Measurements from ENCODE around the gene EPHB6.
A peak's percentile ranks its signal among the peaks of the same experiment; 100 is the strongest.

The EPHB6 gene

DNA sequence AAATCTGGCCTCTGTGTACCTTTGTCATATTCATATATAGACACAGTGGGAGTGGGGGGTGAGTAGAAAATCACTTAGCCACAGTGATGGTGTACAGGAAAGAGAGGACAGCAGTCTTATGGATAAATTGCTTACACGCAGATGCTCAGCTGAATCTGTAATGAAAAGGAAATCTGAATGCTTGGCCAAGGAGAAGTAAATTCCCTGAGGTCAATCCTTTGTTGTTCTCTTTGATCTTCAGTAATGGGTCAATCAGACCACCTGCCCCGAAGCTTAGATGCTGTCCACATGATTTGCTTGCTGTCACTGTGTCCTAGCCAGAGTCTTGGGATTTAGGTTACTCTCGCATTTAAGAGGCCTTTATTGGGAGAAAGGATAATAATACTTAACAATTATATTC, 18.4 kb upstream of the EPHB6 start:
- no peak for DNase-seq

DNA sequence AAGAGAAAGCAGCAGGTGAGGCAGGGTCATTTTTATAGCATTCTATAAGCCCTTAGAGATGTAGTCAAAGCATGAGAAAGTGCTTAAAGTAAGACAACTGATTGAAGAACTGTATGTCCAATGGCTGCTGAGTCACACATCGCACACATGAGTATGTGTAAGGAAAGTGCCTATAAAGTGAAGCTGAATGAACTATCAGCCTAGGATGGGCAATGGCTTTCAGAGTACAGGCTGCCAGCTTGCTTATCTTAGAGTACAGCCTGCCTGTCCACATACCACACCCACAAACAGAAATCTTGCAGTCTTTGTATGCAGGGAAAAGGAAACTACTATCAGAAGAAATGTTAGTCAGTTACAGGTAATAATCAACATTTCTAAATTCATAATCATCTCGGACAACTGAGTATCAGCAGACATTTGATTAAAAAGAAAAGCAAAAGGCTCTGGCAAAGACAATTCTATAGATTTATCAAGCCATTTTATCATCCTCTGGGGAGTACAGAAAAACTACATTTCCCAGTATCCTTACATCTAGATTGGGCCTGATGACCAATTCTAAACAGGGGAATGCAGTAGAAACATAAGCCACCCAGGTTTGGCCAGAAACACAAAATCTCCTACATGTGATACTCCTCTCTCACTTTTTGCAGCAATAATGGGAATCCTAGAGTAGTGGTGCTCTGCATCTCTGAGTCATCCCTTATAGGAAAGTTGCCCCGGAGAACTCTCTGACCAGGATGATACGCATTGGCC, 16.2 kb upstream of the EPHB6 start:
- no peak for DNase-seq

DNA sequence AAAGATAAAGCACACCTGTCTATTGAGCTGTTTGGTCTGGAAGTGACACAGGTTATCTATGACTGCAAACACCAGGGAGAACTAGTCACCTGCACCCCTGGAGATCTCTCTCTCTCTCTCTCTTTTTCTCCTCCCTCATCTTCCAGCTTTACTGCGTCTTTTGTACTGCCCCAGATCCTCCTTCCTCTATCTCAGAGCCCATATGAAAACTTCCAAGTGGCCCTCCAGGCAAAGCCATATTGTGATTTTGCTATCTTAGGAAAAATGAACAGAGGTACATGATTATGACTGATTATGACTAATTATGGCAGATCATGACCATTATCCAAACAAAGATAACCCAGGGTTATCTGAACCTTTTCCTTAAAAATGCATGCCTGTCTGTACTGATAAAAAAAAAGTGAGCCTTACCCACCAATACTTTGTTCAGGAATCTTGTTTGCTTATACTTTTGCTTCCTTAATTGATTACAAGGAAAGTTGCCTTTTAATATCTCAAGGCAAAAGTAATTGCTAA, 12.6 kb upstream of the EPHB6 start:
- no peak for DNase-seq

- no peak for DNase-seq
These were observed 7.5 kb upstream of the EPHB6 start for GRCh38 chr7:142847353-142847752.

- DNase-seq, result no peak
These were observed 3.6 kb upstream of the EPHB6 start for GRCh38 chr7:142851269-142851668.

GRCh38 chr7:142851919-142852318, 3.0 kb upstream of the EPHB6 start:
- DNase-seq, result no peak

- DNase-seq, result peak; percentile 85
These were observed 1.0 kb upstream of the EPHB6 start for GRCh38 chr7:142853739-142854371.

DNA sequence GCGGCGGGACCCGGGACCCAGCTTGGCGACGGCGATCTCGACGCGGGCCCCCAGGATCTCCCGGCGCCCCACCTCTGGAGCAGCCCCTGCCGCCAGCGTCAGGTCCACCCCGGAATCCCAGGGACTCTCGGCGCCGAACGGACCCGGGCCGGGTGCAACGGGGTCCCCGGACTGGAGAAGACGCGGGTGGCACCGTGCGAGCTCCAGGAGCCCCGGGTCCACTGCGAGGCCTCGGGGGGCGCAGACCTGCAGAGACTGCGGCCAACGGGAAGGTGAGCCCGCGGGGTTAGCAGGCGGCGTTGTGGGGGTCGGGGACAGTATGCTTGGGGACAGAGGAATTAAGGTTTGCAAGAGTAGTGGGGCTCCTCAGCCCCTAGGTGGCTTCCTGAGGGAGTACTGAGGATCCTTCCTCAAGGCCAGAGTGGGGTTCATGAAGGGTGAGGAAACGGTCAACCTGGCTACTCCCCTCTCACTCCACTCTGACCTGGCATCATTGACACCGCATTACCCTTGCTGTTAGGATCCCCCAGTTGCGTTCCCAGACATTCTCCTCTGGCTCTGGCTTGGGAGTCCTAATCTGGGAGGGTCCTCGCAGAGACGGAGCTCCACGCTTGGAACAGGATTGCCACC, 353 bp downstream of the EPHB6 start:
- DNase-seq, result no peak

DNA sequence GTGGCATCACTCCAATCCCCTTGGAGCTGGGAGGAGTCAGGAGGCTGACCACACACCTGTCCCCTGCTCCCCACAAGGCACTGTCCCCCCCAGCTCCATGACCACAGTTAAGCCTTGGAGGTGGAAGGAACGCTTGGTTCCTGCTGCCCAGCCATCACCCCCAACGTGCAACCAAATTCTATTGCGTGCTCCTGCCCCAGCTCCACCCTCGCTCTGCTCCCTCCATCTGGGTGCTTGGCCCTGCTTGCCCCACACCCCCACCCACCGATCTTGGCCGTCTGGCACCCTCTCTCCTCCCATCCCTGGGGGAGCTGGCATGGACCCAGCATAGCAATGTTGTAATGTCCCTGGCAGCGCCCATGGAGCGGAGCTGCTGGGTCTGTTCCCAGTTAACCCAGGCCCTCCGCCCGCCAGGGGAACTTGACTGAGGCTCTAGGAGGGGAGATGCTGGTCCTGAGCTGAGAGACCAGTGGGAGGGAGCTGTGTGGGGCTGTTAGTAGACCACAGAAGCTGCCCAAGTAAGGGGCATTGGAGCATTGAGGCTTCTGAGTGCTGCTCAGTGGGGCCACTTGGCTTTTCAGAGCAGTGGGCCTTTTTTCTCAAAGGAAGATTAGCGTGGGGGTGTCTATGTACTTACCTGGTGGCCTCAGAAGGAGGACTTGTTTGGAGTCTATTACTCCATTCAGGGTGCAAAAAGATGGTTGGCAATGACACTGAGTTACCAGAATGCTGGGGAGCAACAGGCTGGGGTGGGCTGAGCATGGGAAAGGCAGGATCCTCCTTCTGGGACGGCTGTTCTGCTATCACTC, 1.1 kb downstream of the EPHB6 start:
- peak; percentile 70 for DNase-seq

DNA sequence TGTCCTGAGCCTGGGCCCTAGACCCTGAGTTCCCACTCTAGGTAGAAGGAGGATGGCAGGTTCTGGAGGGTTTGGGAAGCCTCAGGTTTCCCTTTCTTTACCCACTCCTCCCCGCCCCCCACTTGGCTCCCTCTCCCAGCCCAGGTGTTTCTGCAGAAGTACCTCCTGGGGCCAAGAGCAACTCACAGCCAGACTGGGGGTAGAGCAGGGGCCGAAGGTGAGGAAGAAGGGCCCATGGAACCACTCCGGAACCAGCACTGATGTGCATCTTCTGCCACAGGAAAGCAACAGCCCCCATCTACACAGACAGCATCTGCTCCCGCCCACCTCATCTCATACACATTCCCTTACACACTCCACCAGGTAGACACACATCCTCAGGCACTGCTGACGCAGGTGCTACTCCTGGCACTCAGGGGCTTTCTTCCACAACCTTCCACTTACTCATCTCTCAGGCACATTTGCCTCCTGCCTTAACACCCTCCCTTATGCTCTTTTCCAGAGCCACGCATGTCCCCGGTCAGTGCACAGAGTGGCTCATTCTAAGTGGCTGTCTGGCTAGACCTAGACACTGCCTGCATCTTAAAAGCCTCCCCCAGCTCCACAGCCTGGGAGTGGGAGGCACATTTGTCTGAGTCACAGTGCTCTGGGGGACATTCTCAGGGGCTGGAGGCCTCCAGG, 1.8 kb downstream of the EPHB6 start:
- DNase-seq, result no peak

GRCh38 chr7:142857625-142858024, 2.7 kb downstream of the EPHB6 start:
- no peak for DNase-seq

DNA sequence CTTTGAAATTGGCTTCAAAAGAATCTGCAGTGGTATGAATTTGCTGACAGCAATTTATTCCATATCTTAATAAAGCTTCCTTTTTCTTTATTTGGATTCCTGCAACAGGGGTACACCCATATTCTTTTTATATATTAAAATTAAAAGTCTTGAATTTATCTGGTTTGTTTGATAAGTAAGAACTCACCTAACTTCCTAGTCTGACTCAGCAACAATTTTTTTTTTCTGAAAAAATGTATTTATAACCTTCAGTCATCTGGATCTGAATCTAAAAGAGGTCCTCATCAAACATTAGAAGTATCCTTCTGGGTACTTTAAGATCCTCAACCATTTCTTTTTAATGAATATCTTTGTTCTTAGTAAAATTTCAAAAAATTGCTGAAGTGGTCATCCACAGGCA, 4.5 kb downstream of the EPHB6 start:
- DNase-seq, result no peak

DNA sequence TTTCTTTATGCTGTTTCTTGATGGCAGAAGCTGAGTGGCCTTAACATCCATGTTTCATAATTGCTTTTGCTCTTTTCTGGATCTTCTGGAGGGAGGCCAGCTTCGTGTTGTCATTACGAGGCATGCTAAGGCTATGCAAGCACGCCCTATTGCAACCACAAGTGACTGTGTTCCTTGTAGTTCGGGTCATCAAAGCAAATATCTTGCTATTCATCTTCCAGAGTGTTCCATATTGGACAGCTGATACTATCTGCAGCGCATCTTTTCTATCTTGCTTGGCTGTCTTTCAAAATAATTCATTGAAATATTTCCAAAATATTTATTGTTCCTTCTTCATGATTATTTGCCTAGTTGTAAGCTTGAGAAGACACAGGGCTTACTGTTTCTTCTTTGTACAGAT, 5.0 kb downstream of the EPHB6 start:
- DNase-seq, result no peak

DNA sequence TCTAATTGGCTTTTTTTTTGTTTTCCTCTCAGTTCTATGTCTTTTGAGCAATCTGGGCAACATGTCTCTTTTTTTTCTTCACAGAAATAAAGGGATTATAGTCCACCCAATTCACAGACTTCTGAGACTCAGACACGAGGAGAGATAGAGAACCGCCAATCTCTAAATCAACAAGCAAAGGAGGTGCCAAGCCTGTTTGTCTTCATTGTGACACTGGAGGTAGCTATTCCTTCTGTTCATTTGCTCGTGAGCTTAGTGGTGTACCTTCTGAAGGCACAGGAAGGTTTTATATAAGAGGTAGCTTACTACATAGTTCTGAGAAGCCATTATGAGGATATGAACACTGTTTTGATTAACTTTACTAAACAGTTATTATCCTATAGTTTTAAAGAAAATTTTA, 6.1 kb downstream of the EPHB6 start:
- no peak for DNase-seq

DNA sequence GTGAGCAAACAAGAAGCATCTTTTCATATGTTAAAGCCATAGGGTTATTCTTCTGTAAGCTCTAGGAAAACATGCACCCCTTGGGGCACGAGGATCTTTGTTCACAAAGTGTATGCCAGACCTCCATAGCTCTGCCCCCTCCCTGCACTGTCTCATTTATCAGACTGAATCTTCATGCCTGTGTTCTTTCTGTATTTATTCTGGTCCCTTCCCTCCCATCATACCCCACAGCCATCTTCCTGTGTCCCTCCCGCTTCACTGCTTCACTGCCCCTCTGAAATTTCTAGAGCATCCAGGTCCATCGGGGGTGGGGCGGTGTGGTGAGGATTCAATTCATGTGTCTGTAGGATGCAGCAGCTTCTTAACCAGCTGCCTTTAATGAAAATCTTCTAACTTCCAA, 7.5 kb downstream of the EPHB6 start:
- DNase-seq, result no peak

GRCh38 chr7:142862786-142863400, 8.0 kb downstream of the EPHB6 start:
- DNase-seq, result no peak

DNA sequence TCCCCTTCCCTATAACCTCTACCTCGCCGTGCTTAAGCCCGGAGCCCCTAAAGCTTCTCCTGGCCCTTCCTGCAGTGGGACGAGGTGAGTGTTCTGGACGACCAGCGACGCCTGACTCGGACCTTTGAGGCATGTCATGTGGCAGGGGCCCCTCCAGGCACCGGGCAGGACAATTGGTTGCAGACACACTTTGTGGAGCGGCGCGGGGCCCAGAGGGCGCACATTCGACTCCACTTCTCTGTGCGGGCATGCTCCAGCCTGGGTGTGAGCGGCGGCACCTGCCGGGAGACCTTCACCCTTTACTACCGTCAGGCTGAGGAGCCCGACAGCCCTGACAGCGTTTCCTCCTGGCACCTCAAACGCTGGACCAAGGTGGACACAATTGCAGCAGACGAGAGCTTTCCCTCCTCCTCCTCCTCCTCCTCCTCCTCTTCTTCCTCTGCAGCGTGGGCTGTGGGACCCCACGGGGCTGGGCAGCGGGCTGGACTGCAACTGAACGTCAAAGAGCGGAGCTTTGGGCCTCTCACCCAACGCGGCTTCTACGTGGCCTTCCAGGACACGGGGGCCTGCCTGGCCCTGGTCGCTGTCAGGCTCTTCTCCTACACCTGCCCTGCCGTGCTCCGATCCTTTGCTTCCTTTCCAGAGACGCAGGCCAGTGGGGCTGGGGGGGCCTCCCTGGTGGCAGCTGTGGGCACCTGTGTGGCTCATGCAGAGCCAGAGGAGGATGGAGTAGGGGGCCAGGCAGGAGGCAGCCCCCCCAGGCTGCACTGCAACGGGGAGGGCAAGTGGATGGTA, 9.2 kb downstream of the EPHB6 start:
- no peak for DNase-seq

- DNase-seq, result no peak
These were observed 10.3 kb downstream of the EPHB6 start for GRCh38 chr7:142864980-142865747.

DNA sequence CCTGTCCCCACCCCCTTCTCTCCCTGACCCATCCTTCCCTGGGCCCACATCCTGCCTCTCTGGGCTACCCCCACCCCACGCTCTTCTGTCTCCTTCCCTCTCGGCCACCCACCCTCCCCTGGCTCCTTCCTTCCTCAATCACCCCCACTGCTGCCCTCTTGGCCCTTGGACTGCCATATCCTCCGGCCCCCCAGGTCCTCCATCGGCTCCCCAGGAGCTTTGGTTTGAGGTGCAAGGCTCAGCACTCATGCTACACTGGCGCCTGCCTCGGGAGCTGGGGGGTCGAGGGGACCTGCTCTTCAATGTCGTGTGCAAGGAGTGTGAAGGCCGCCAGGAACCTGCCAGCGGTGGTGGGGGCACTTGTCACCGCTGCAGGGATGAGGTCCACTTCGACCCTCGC, 10.9 kb downstream of the EPHB6 start:
- no peak for DNase-seq

- peak; percentile 56 for DNase-seq
These were observed 11.7 kb downstream of the EPHB6 start for GRCh38 chr7:142866361-142867096.

All from NCI-H1105 treated with DMSO at 0.1 percent for 48 hours (cell line).